GM12892 (cell line): Measurements from ENCODE around the gene P2RX3.

Experiments
- DNase-seq: peaks from one replicate; pipeline ENCODE4 v3.0.0; 2011; ENCODE audit not compliant: insufficient read length
- FAIRE-seq: peaks from 2 replicates; lab custom pipeline; 2011; peaks lifted over from hg19 to GRCh38; lab: Jason Lieb, UNC
- POLR2A ChIP-seq: IDR thresholded peaks from 2 replicates; pipeline ENCODE4 v1.6.1; 2011; ENCODE audit warnings: low read depth, low read length, control low read depth
- POLR2AphosphoS5 ChIP-seq: IDR thresholded peaks from 2 replicates; pipeline ENCODE4 v1.6.1; 2011; ENCODE audit warnings: low read depth, low read length, control low read depth
- TAF1 ChIP-seq: IDR thresholded peaks from 2 replicates; pipeline ENCODE4 v1.6.1; 2011; ENCODE audit warnings: low read depth, mild to moderate bottlenecking, control low read depth, low read length, borderline replicate concordance

Gene P2RX3

DNA sequence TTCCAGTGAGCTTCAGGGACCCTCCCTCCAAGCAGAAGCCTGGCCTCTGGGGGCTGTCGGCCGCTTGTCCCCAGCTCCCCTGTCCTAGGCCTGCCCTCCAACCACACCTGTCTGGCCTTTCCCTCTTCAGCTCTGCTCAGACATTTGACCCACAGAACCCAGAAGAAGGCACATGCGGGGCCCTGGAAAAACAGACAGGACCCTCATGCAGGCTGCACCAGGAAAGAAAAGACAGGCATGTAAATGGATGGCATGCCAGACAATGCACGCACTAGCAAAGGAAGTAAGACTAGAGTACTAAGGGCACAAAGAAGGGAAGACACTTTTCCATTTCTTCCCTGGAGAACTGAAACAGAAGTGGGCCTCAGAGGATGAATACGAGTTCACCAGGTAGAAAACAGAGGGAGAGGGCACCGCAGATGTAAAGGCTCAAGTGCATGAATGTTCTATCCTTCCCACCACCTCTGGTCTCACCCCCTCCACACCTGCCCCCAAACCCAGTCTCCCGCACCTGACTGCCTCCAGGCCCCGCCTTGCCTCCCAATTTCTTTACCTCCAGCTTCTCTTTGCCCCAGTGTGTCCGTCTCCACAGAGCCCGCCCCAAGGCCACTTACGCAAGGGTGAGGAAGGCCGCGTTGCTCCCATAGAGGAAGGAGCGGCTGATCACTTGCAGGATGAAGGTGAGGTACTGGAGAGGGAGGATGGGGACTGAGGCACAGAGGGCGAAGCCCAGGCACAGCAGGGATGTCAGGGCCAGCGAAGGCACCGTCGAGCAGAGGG, 71.4 kb downstream of the P2RX3 start:
- TF ChIP-seq POLR2A (no peak), POLR2AphosphoS5 (no peak), TAF1 (no peak)
- FAIRE-seq, result no peak
- DNase-seq, result no peak

DNA sequence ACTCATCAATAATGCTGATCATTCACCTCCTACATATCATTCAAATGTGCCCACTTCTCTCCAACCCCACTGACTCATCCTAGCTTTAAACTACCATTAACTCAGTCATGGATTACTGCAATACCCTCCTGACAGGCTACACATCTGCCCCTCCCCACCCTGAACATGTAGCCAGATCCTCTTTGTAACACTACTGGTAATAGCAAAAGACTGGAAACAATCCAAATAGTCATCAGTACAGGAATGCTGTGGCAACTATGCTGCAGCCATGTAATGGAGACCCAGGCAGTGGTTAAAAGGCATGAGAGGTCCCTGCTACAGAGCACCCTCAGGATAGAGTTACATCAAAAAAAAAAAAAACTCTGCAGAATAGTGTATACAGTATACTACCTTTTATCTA, 72.1 kb downstream of the P2RX3 start:
- no peak for TF ChIP-seq TAF1
- 0 out of 2 replicates have a peak, but pooled peaks have one; percentile 46 for TF ChIP-seq POLR2A
- no peak for FAIRE-seq
- DNase-seq, result no peak

DNA sequence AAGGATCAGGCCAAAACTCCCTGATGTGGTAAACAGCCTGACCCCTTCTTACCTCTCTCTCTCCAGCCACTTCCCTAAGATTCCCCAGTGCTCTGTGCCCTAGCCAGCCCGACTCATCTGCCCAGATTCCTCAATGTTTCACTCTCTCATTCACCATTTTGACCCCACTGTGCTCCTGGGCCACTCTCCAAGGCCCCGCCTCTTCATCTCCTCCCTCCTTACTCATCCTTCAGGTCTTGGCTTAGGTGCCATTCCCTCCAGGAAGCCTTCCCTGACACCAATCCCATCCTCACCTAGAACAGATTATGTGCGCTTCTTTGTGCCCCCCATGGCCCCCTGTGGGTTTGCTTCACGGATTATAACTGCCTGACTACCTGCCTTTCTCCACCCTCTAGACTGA, 75.5 kb downstream of the P2RX3 start:
- TF ChIP-seq POLR2A (no peak), TAF1 (no peak), POLR2AphosphoS5 (no peak)
- no peak for DNase-seq
- peak; percentile 5 for FAIRE-seq

- TF ChIP-seq POLR2A (0 out of 2 replicates have a peak, but pooled peaks have one; percentile 32), POLR2AphosphoS5 (no peak; the same call in 1 of the 2 replicates)
- DNase-seq (no peak), FAIRE-seq (peak; percentile 40)
Measured at GRCh38 chr11:57414612-57415212, 76.6 kb downstream of the P2RX3 start.

GRCh38 chr11:57416436-57416835, 78.3 kb downstream of the P2RX3 start:
- FAIRE-seq (no peak), DNase-seq (no peak)
- TF ChIP-seq POLR2AphosphoS5 (no peak), POLR2A (no peak), TAF1 (no peak)

GRCh38 chr11:57417056-57417455, 78.9 kb downstream of the P2RX3 start:
- TF ChIP-seq POLR2A (peak; percentile 15; the same call in 1 of the 2 replicates), POLR2AphosphoS5 (no peak)
- peak; percentile 24 for FAIRE-seq
- DNase-seq, result no peak

DNA sequence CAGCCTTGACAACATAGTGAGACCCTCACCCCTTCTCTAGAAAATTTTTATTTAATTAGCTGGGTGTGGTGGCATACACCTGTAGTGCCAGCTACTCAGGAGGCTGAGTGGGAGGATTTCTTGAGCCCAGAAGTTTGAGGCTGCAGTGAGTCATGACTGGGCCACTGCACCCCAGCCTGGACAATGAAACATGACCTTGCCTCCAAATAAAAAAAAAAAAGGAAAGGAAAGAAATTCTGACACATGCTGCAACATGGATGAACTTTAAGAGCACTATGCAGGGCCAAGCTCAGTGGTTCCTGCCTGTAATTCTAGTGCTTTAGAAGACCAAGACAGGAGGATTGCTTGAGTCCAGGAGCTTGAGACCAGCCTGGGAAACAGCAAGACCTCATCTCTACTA, 80.0 kb downstream of the P2RX3 start:
- no peak for FAIRE-seq
- no peak for DNase-seq
- TF ChIP-seq POLR2AphosphoS5 (no peak), POLR2A (no peak), TAF1 (no peak)

- TF ChIP-seq POLR2A (no peak), TAF1 (no peak), POLR2AphosphoS5 (no peak)
- DNase-seq, result no peak
- FAIRE-seq, result no peak
Measured at GRCh38 chr11:57419146-57419545, 81.0 kb downstream of the P2RX3 start.

GRCh38 chr11:57421066-57421465, 82.9 kb downstream of the P2RX3 start:
- FAIRE-seq, result no peak
- TF ChIP-seq POLR2AphosphoS5 (no peak; the same call in 1 of the 2 replicates), POLR2A (no peak), TAF1 (no peak)
- DNase-seq, result no peak

DNA sequence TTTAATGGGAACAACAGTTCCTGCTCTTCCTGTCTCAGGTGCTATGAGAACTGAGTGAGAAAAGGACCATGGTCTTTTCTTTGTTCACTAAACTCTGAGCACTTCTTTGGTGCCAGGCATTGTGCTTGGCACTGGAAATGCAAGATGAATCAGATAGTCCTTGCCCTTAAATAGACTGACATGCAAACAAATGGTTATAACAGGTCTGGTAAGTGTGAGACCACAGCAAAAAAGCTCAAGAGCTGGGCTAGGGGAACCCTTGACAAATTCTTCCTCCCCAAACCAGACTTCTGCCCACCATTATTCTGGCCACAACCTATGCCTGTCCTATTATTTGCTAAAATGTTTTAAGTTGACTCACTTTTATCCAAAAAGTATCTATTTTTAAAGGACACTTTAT, 83.7 kb downstream of the P2RX3 start:
- DNase-seq, result no peak
- TF ChIP-seq POLR2AphosphoS5, result no peak
- no peak for TF ChIP-seq TAF1
- no peak for TF ChIP-seq POLR2A
- FAIRE-seq, result peak; percentile 44
